ENCODE results near the gene SYT12. TPM values are rescaled to one million over a fixed set of nuclear protein-coding genes. Genes with fewer than 3 reads are reported as not detected.

The SYT12 gene
- total and polyA plus RNA-seq, 2 of the 4 experiments (the other 2 are of a cell fraction), result 0.54 to 0.74 TPM

DNA sequence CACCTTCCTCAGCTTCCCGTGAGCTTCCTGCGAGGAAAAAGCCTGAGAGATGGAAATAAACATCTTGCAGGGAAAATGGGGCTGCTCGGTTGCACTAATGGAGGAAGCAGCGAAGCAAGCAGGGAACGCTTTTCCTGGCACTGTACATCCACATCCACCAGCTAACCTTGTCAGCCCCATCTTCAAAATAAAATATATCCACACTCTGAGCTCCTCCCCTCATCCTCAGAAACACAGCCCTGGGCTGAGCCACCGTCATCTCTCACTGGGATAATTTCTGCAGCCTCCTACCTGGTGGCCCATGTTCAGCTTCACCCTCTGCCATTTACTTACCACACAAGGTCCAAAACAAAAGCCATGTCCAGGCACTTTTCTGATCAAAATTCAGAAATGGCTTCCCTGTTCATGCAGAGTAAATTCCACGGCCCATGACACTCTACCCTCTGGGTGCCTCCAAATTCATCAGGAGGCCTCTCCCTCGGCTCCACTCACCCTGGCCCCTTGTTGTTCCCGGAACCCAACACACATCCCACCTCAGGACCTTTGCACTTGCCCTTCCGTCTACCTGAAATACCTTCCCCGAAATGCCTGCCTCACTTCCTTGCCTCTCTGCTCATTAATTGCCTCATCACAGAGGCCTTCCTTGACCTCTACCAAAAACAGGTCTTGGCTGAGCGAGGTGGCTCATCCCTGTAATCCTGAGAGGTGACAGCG is 34.9 kb upstream of the SYT12 start:
- ChIA-PET CTCF (no interaction called here), POLR2A (ENCODE audit: unreplicated experiment) (no interaction called here)
- BruUV-seq (replicated peaks), result no TSS peak
- no peak overlapping the region for H3K23ac ChIP-seq (ENCODE audit: low read depth, low read length)
- H3K9me3 ChIP-seq (ENCODE audit: control insufficient read depth, insufficient read depth, low read length), result no peaks in the 10 kb centered on the region
- H2AK9ac ChIP-seq (replicated peaks; ENCODE audit: low read depth, low read length, poor library complexity), result no peak overlapping the region
- H3K4me1 ChIP-seq (ENCODE audit: control insufficient read depth, insufficient read depth, low read length), result peaks cover 2% of the 10 kb centered on the region; the same call in 1 of the 2 replicates
- no peaks in the 10 kb centered on the region for H3K36me3 ChIP-seq (ENCODE audit: control insufficient read depth, insufficient read depth, low read length)
- H4K20me1 ChIP-seq (ENCODE audit: insufficient read depth, low read length), result no peaks in the 10 kb centered on the region
- no peaks in the 10 kb centered on the region for H3K79me1 ChIP-seq (ENCODE audit: low read depth in 1 of 2, low read length in 2 of 2)
- no peak overlapping the region for H3K4me2 ChIP-seq (ENCODE audit: low read depth, low read length)
- H3K56ac ChIP-seq (ENCODE audit: extremely low read depth, insufficient read depth, low read length), result no peak overlapping the region
- H2BK5ac ChIP-seq (ENCODE audit: low read depth, low read length, poor library complexity, severe bottlenecking), result no peak overlapping the region
- H3K9me1 ChIP-seq (ENCODE audit: insufficient read depth, low read length), result 0 out of 2 replicates have a peak, but pooled peaks cover 5% of the 10 kb centered on the region
- H3K4ac ChIP-seq (ENCODE audit: low read depth, low read length), result no peak overlapping the region
- H3K27me3 ChIP-seq (ENCODE audit: control insufficient read depth, insufficient read depth, low read length), result no peaks in the 10 kb centered on the region
- in situ Hi-C loops (cut with MboI; ENCODE audit: low sequenced_read_pairs), result no loop called here
- H4K5ac ChIP-seq (ENCODE audit: low read depth, low read length), result no peak overlapping the region
- no peak overlapping the region for H3K27ac ChIP-seq (ENCODE audit: insufficient read depth, low read length)
- ATAC-seq (ENCODE audit: low read depth) (no peak), DNase-seq (no peak)
- H4K8ac ChIP-seq (ENCODE audit: low read depth in 2 of 2, low read length in 2 of 2), result no peak overlapping the region
- H3K18ac ChIP-seq (ENCODE audit: low read depth, low read length), result no peak overlapping the region
- WGBS, 2 experiments (ENCODE audit: extremely low coverage in 2 of 2, insufficient read length in 1 of 2), result 88% methylated on average over 3 of the region's 13 CpGs; no CpG with 5 or more reads in 1 of the 2 experiments
- H2BK15ac ChIP-seq (ENCODE audit: low read depth, low read length), result no peak overlapping the region
- H3K9ac ChIP-seq (ENCODE audit: low read depth, low read length), result no peak overlapping the region
- no peak overlapping the region for H3K14ac ChIP-seq (replicated peaks; ENCODE audit: low read depth, low read length)
- no peak overlapping the region for H4K91ac ChIP-seq (ENCODE audit: insufficient read depth, low read depth, low read length)
- H2AK5ac ChIP-seq (ENCODE audit: low read depth, low read length), result peak overlapping the region; percentile 24; the same call in 1 of the 2 replicates
- intact Hi-C loops (cut with micrococcal nuclease), result no loop called here
- no peak overlapping the region for H2BK20ac ChIP-seq (ENCODE audit: low read depth, low read length)
- no peak overlapping the region for H3K4me3 ChIP-seq (ENCODE audit: insufficient read depth, low read depth, low read length)
- TF ChIP-seq FOS (IDR thresholded peaks at IDR 0.05; ENCODE audit: low read depth, low read length), result no peak
- TF ChIP-seq NFE2L2 (IDR thresholded peaks at IDR 0.05; ENCODE audit: low read depth, low read length), result no peak
- no peak for TF ChIP-seq RFX5 (IDR thresholded peaks at IDR 0.05; ENCODE audit: low read depth, low read length)
- TF ChIP-seq, protein P1, sequence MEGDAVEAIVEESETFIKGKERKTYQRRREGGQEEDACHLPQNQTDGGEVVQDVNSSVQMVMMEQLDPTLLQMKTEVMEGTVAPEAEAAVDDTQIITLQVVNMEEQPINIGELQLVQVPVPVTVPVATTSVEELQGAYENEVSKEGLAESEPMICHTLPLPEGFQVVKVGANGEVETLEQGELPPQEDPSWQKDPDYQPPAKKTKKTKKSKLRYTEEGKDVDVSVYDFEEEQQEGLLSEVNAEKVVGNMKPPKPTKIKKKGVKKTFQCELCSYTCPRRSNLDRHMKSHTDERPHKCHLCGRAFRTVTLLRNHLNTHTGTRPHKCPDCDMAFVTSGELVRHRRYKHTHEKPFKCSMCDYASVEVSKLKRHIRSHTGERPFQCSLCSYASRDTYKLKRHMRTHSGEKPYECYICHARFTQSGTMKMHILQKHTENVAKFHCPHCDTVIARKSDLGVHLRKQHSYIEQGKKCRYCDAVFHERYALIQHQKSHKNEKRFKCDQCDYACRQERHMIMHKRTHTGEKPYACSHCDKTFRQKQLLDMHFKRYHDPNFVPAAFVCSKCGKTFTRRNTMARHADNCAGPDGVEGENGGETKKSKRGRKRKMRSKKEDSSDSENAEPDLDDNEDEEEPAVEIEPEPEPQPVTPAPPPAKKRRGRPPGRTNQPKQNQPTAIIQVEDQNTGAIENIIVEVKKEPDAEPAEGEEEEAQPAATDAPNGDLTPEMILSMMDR (conservative IDR thresholded peaks at IDR 0.05; ENCODE audit: low read depth, low read length), result no peak
- no peak for TF ChIP-seq CHD1 (IDR thresholded peaks at IDR 0.05; ENCODE audit: low read depth, low read length)
- no peak for TF ChIP-seq CEBPB (IDR thresholded peaks at IDR 0.05; ENCODE audit: low read depth, low read length)
- TF ChIP-seq BHLHE40 (IDR thresholded peaks at IDR 0.05; ENCODE audit: low read depth, low read length), result no peak
- no peak for TF ChIP-seq MXI1 (IDR thresholded peaks at IDR 0.05; ENCODE audit: borderline replicate concordance, low read depth, low read length)
- dilution Hi-C loops (cut with HindIII; ENCODE audit: low sequenced_read_pairs, unreplicated experiment), result no loop called here
- H2AFZ ChIP-seq (replicated peaks; ENCODE audit: low read length, poor library complexity), result no peak overlapping the region
- H2BK120ac ChIP-seq (ENCODE audit: low read depth, low read length), result no peak overlapping the region
